ENCODE measurements around the gene CAMK2G. TPM values are rescaled to one million over a fixed set of nuclear protein-coding genes. Genes with fewer than 3 reads are reported as not detected.
A peak's percentile ranks its signal among the peaks of the same experiment; 100 is the strongest.
"Not testable (repeated sequence)": the region's sequence is repeated elsewhere in the genome, so short reads cannot be mapped to it uniquely, and the experiment has no call there.

CAMK2G gene
- total and polyA plus RNA-seq, 7 donors, result 15.8 to 60.3 (median 50.5) TPM

GRCh38 chr10:73920089-73920488, 45.7 kb upstream of the CAMK2G start:
- intact Hi-C loops (cut with DNase I), result no loop called here
- ATAC-seq (peak; percentile 53 to 74 (median 55)), DNase-seq (peak; percentile 68 to 79)
- H3K4me3 ChIP-seq, result no peak overlapping the region
- no peaks in the 10 kb centered on the region for H3K27me3 ChIP-seq (ENCODE audit: insufficient read depth in 3 of 3, low read length in 2 of 3)
- TF ChIP-seq CTCF (IDR thresholded peaks at IDR 0.05), result no peak
- H3K4me1 ChIP-seq, result no peaks in the 10 kb centered on the region
- H3K9me3 ChIP-seq, result no peaks in the 10 kb centered on the region
- WGBS, 3 donors, result 19 to 30% (median 22%) methylated on average over 4 of the region's 4 CpGs
- peak overlapping the region; percentile 27 for H3K27ac ChIP-seq
- H3K36me3 ChIP-seq (ENCODE audit: insufficient read depth in 1 of 2, low read depth in 1 of 2), result peaks cover 0 to 8% of the 10 kb centered on the region in 2 donors

GRCh38 chr10:73919481-73919880, 45.1 kb upstream of the CAMK2G start:
- ATAC-seq, DNase-seq: not testable (repeated sequence)

GRCh38 chr10:73917566-73918305, 43.4 kb upstream of the CAMK2G start:
- Histone ChIP-seq H3K4me1 (no peaks in the 10 kb centered on the region), H3K27me3 (ENCODE audit: insufficient read depth in 3 of 3, low read length in 2 of 3) (peaks cover 0 to 4% (median 0%) of the 10 kb centered on the region in 3 donors), H3K36me3 (ENCODE audit: insufficient read depth in 1 of 2, low read depth in 1 of 2) (peaks cover 0 to 28% of the 10 kb centered on the region in 2 donors), H3K9me3 (no peaks in the 10 kb centered on the region), H3K27ac (no peak overlapping the region), H3K4me3 (no peak overlapping the region)
- DNase-seq, result no peak
- intact Hi-C loops (cut with DNase I), result loop anchor here in 1 of 2 donors (10.0 kb wide), 1 partner anchor 57 kb away; no protein-coding TSS in a partner anchor
- ATAC-seq, result no peak
- WGBS, 3 donors, result 93 to 98% (median 97%) methylated on average over 3 of the region's 3 CpGs
- no peak for TF ChIP-seq CTCF (IDR thresholded peaks at IDR 0.05)

More at GRCh38 chr10:73919481-73919880, 45.1 kb upstream of the CAMK2G start:
- Histone ChIP-seq H3K36me3 (ENCODE audit: insufficient read depth in 1 of 2, low read depth in 1 of 2) (peaks cover 0 to 14% of the 10 kb centered on the region in 2 donors), H3K27ac (peak overlapping the region; percentile 27)
- not testable (repeated sequence) for H3K9me3 ChIP-seq; H3K4me3 ChIP-seq; H3K4me1 ChIP-seq; H3K27me3 ChIP-seq (ENCODE audit: insufficient read depth in 3 of 3, low read length in 2 of 3)
- WGBS, 3 donors, result 70 to 85% (median 73%) methylated on average over 8 of the region's 8 CpGs
- intact Hi-C loops (cut with DNase I), result loop anchor here in 1 of 2 donors (10.0 kb wide), 1 partner anchor 55 kb away; no protein-coding TSS in a partner anchor

- ATAC-seq (peak in 2 of 4 donors; percentile 37 to 39), DNase-seq (no peak)
- Histone ChIP-seq H3K27ac (peak overlapping the region; percentile 9), H3K4me3 (peak overlapping the region; percentile 7), H3K4me1 (no peaks in the 10 kb centered on the region), H3K9me3 (no peaks in the 10 kb centered on the region), H3K27me3 (ENCODE audit: insufficient read depth in 3 of 3, low read length in 2 of 3) (peaks cover 0 to 8% (median 0%) of the 10 kb centered on the region in 3 donors), H3K36me3 (ENCODE audit: insufficient read depth in 1 of 2, low read depth in 1 of 2) (peaks cover 0 to 28% of the 10 kb centered on the region in 2 donors)
- WGBS, 3 donors, result 31 to 45% (median 43%) methylated on average over 5 of the region's 5 CpGs
- no peak for TF ChIP-seq CTCF (IDR thresholded peaks at IDR 0.05)
- intact Hi-C loops (cut with DNase I), result loop anchor here in 1 of 2 donors (10.0 kb wide), 1 partner anchor 58 kb away; no protein-coding TSS in a partner anchor
Observed at GRCh38 chr10:73916761-73917470, 42.6 kb upstream of the CAMK2G start.
